WTC11 (cell line): Measurements from ENCODE around the gene RIOX2. TPM values are rescaled to one million over a fixed set of nuclear protein-coding genes. Genes with fewer than 3 reads are reported as not detected.

Experiments used
- ATAC-seq: fragments of 200-7000 bp; cut with Tn5 transposase; 2 replicates; pipeline ENCODE4 v1.10.0; 2021; ENCODE audit warnings: mild to moderate bottlenecking, moderate library complexity
- CTCF ChIA-PET: fragments of 300-600 bp; sonication (Branson Sonifier 250); formaldehyde crosslinking; loops from one replicate; lab custom pipeline; 2021; ENCODE audit warnings: antibody characterized with exemption; lab: Charles Lee
- POLR2A ChIA-PET: fragments of 350-600 bp; sonication (Branson Sonifier 250); formaldehyde crosslinking; loops from one replicate; lab custom pipeline; 2021; ENCODE audit warnings: antibody characterized with exemption; lab: Charles Lee
- DNase-seq: peaks from one replicate; pipeline ENCODE4 v3.0.0; 2021; ENCODE audit warnings: low spot score
- H3K27ac Mint-ChIP-seq: 2 replicates; pipeline ENCODE4 v1.8.0; 2021; ENCODE audit warnings: mixed read lengths
- H3K27me3 Mint-ChIP-seq: 2 replicates; pipeline ENCODE4 v1.8.0; 2021; ENCODE audit warnings: low read depth, mild to moderate bottlenecking, moderate library complexity, mixed read lengths
- H3K36me3 Mint-ChIP-seq: 2 replicates; pipeline ENCODE4 v1.8.0; 2021; ENCODE audit warnings: mixed read lengths
- H3K4me1 Mint-ChIP-seq: 2 replicates; pipeline ENCODE4 v1.8.0; 2022; ENCODE audit warnings: mixed read lengths
- H3K4me3 Mint-ChIP-seq: 2 replicates; pipeline ENCODE4 v1.8.0; 2021; ENCODE audit warnings: mild to moderate bottlenecking, moderate library complexity, mixed read lengths
- H3K9me3 Mint-ChIP-seq: 2 replicates; pipeline ENCODE4 v1.8.0; 2021; ENCODE audit warnings: mixed read lengths
- ARID4B ChIP-seq: sonication (generic); formaldehyde crosslinking; IDR thresholded peaks from 2 replicates; pipeline ENCODE4 v1.8.0; 2023; ENCODE audit warnings: missing genetic modification reagents, mild to moderate bottlenecking, borderline replicate concordance
- E2F4 ChIP-seq: sonication (generic); formaldehyde crosslinking; IDR thresholded peaks from 2 replicates; pipeline ENCODE4 v1.8.1; 2022; ENCODE audit warnings: low read depth, mild to moderate bottlenecking, moderate library complexity, missing genetic modification reagents, borderline replicate concordance
- HMGA2 ChIP-seq: fragments of 250-450 bp; sonication (Bioruptor Pico); IDR thresholded peaks from 2 replicates; pipeline ENCODE4 v1.4.0; 2021; ENCODE audit warnings: mild to moderate bottlenecking, moderate library complexity
- IRF1 ChIP-seq: sonication (generic); formaldehyde crosslinking; IDR thresholded peaks from 2 replicates; pipeline ENCODE4 v1.8.0; 2023; ENCODE audit warnings: missing genetic modification reagents
- PRRX2 ChIP-seq: fragments of 250-450 bp; sonication (Bioruptor Pico); IDR thresholded peaks from 2 replicates; pipeline ENCODE4 v1.8.0; 2021; ENCODE audit warnings: mild to moderate bottlenecking
- ZBTB21 ChIP-seq: sonication (generic); formaldehyde crosslinking; IDR thresholded peaks from 2 replicates; pipeline ENCODE4 v1.8.1; 2023; ENCODE audit warnings: mild to moderate bottlenecking, missing genetic modification reagents, borderline replicate concordance
- total RNA-seq: library from RNA; stranded (reverse); gene quantifications from 3 replicates; pipeline ENCODE4 v1.2.3, GENCODE V29; 2021
- TF ChIP-seq, protein P1 (sequence below): sonication (generic); formaldehyde crosslinking; IDR thresholded peaks from 2 replicates; pipeline ENCODE4 v1.8.0; 2022; ENCODE audit warnings: mild to moderate bottlenecking, missing genetic modification reagents

Gene RIOX2
- total RNA-seq, 1 experiment from 2014 or later = 11.0 TPM

- TF ChIP-seq E2F4 (CRISPR knock-in tag) (no peak), PRRX2 (CRISPR knock-in tag) (no peak), HMGA2 (CRISPR knock-in tag) (no peak)
- TF ChIP-seq, protein P1, sequence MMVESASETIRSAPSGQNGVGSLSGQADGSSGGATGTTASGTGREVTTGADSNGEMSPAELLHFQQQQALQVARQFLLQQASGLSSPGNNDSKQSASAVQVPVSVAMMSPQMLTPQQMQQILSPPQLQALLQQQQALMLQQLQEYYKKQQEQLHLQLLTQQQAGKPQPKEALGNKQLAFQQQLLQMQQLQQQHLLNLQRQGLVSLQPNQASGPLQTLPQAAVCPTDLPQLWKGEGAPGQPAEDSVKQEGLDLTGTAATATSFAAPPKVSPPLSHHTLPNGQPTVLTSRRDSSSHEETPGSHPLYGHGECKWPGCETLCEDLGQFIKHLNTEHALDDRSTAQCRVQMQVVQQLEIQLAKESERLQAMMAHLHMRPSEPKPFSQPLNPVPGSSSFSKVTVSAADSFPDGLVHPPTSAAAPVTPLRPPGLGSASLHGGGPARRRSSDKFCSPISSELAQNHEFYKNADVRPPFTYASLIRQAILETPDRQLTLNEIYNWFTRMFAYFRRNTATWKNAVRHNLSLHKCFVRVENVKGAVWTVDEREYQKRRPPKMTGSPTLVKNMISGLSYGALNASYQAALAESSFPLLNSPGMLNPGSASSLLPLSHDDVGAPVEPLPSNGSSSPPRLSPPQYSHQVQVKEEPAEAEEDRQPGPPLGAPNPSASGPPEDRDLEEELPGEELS = no peak
- TF ChIP-seq, all 79 proteins: peak for 0
These were observed 77.0 kb downstream of the RIOX2 start (continued) for GRCh38 chr3:97895216-97895615.

DNA sequence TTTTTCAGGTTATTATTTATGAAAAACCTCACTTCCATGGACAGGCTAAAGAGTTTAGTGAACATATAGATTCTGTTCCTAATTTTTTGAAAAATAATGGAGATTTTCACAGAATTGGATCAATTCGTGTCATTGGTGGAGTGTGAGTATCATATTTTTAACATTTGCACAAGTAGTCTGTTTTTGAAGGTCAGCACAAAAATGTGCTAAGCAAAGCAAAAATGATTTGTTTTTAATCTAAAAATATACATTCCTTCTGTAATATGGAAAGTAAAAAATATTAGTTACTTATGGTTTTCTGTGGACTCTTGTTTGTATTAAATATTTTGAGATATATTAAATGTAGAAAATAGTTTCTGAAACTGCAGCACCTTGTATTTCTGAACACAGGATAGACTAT is 79.4 kb downstream of the RIOX2 start:
- Mint-ChIP-seq H3K4me3 (no peak overlapping the region), H3K27ac (no peak overlapping the region), H3K27me3 (no peaks in the 10 kb centered on the region), H3K36me3 (peaks cover 8% of the 10 kb centered on the region; the same call in 1 of the 2 replicates), H3K4me1 (peaks cover 34% of the 10 kb centered on the region), H3K9me3 (no peaks in the 10 kb centered on the region)
- ATAC-seq = no peak
- no peak for DNase-seq
- CTCF ChIA-PET = no interaction called here
- POLR2A ChIA-PET = no interaction called here
- TF ChIP-seq ZBTB21 (CRISPR knock-in tag) (no peak), ARID4B (CRISPR knock-in tag) (no peak), IRF1 (no peak)

Other genes starting within 250 kb of the RIOX2 start
- gene ARL6, start 207.7 kb downstream of the RIOX2 start, total RNA-seq = 6.6 to 7.1 TPM (median 6.8 TPM) in 3 replicates
- 12.6 to 13.6 TPM (median 13.3 TPM) in 3 replicates for gene CRYBG3, start 150.4 kb downstream of the RIOX2 start, total RNA-seq
- gene GABRR3, start 62.9 kb upstream of the RIOX2 start, total RNA-seq = not detected in 3 replicates
- gene OR5AC2, start 114.7 kb upstream of the RIOX2 start, total RNA-seq = not detected in 3 replicates
- gene OR5H1, start 158.3 kb upstream of the RIOX2 start, total RNA-seq = 0.02 TPM in 1 of 3 replicates, not detected in the others
- gene OR5H14, start 175.0 kb upstream of the RIOX2 start, total RNA-seq = not detected in 3 replicates
- gene OR5H15, start 194.3 kb upstream of the RIOX2 start, total RNA-seq = not detected in 3 replicates